Measurements from ENCODE around the gene RTCB.

Gene RTCB

GRCh38 chr22:32411829-32412592 lies at the start of gene RTCB:
TSS of gene RTCB (minus strand) at chr22:32412247. CDS start at chr22:32412156, 91 bp downstream.
- DNase-seq: peak; percentile 96 to 98 (median 97)

- DNase-seq: no peak
Measured at GRCh38 chr22:32457031-32457430, 45.0 kb upstream of the RTCB start.

- DNase-seq: no peak
Measured at GRCh38 chr22:32448980-32449379, 36.9 kb upstream of the RTCB start.

DNA sequence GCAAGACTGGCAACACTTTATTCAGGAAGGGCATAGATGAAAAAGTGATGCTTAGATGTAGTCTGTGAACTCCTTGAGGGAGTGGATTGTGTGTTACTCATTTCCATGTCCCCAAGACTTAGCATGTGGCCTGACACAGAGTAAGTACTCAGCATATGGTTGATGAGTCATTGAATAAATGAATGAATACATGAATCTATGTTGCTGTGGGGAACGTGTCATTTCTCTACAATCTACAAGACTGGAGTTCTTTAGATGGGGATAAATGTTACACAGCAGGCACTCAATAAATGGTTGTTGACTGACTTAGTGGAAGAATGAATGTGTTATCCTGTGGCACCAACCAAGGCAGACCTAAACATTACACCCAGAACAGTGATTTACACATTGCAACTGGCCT lies 34.3 kb upstream of the RTCB start:
- peak; percentile 14 to 39 (median 32) for DNase-seq

DNA sequence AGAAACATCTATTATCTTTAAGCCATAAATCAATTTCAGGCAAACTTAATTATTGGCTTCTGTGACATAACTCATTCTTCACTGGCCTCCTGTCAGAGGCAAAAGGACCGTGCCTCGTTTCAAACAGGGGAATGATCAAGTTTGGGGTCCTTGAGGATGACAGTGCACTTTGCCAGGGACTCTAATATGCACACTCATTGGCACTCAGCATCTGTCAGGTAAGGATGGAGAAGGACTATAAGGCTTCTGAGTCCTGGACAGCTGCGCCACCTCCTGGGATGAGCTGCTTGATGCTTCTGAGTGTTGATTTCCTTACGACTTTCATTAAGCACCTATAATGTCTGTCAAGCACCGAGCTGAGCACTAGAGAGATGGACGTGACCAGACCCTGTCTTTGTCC lies 32.0 kb upstream of the RTCB start:
- no peak for DNase-seq

DNA sequence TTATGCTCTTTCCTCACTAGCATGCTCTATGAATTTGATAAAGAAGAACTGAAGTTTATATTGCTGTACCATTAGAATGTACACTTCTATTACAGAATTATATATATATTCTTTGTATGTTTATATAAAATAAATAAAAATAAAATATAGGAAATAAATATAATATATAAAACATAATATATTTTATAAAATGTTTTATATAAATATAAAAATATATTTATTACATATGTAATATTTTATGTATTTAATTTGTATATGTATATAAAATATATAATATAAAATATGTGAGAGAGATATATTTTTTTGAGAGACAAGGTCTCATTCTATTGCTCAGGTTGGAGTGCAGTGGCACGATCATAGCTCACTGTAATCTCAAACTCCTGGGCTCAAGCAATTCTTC lies 18.3 kb upstream of the RTCB start:
- no peak for DNase-seq

GRCh38 chr22:32426881-32427280 lies 14.8 kb upstream of the RTCB start:
- DNase-seq: no peak

DNA sequence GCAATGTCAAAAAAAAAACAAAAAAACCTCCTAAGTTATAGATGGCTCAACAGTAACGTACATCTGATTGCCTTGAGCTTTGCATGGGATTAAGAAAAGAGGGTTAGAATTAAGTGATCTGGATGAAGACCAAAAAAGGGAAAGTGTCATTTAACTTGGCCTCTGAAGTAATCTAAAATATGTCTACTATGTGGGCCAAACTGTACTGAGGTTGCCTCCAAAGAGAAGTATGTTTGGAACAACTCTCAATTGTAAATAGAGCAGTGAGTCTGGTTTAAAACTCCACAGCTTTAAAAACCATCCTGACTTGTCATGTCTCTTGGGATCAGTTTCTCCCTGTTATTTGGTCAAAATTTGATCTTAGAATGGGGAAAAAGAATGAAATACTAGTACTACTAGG lies 11.6 kb upstream of the RTCB start:
- DNase-seq: no peak

GRCh38 chr22:32422062-32422461 lies 10.0 kb upstream of the RTCB start:
- no peak for DNase-seq

DNA sequence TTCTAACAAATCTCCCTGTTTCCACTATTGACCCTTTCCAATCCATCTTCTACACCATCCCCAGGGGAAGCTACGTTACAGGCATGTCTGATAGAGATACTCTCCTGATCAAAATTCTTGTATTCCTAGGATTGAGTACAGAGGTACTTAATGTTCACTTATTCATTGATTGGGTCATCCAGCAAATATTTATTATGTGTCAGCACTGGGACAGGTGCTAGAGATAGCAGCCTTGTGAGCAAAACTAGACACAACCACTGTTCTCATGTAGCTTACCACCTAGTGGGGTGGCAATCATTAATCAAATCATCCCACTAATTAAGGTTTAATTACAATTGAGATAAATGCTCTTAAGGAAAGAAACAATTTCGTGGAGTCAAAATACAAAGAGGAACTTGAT lies 9.4 kb upstream of the RTCB start:
- no peak for DNase-seq

- DNase-seq: no peak
Measured at GRCh38 chr22:32417906-32418305, 5.9 kb upstream of the RTCB start.

GRCh38 chr22:32416556-32417085 lies 4.6 kb upstream of the RTCB start:
- DNase-seq: peak in 1 of 3 donors; percentile 13

DNA sequence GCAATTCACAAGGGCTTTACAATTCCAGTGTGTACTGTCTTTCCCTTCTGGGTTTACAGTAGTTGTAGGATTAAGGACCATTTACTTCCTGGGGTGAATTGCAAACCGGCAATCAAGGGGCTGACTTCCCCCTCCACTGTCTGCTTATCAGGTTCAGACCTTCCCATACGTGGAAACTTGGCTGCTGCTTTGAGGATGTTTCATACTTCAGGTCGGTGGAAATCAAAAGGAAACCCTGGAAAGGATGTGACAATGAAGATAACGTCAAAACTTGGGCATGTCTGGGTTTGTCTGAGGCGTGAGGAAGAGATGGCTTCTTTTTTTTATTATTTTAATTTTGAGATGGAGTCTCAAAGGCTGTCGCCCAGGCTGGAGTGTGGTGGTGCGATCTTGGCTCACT lies 2.1 kb upstream of the RTCB start:
- no peak for DNase-seq

- DNase-seq: no peak
Measured at GRCh38 chr22:32413719-32414118, 1.7 kb upstream of the RTCB start.

GRCh38 chr22:32411402-32411801 lies 645 bp downstream of the RTCB start:
- DNase-seq: peak; percentile 54 to 73 (median 60)

DNA sequence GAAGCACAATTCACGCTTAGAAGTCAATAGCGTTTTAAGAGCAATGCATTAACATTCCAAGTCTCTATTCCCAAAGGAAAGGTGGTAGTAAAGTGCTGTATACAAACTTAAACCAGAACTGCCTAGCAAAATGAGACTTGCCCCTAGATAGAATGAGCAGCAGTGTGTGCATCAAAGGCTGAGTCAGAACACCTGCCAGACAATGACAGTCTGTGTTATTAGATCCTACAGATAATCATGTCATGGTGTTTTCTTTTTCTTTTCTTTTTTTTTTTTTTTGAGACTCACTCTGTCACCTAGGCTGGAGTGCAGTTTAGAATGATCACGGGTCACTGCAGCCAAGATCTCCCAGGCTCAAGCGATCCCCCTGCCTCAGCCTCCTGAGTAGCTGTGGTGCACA lies 1.6 kb downstream of the RTCB start:
- DNase-seq: peak in 1 of 3 donors; percentile 17

- peak in 1 of 3 donors; percentile 17 for DNase-seq
Measured at GRCh38 chr22:32409977-32410376, 2.1 kb downstream of the RTCB start.

- DNase-seq: no peak
Measured at GRCh38 chr22:32407936-32408335, 4.1 kb downstream of the RTCB start.

DNA sequence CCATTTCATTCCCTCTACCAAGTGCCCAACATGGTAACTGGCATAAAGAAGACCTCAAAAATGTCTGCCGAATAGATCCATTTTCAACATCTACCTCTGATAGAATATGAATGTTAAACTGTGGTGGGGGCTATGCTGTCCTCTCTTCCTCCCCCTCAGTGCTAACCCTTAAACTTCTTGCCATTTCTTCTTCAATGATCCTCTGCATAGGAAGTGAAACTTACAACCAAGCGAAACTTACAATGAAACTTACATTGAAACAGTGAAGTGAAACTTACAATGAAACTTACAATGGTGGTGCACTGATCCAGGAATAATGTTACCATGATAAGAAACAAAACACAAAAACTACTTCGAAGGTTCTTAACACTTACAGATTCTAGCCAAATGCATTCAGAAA lies 4.7 kb downstream of the RTCB start:
- DNase-seq: peak; percentile 60 to 90 (median 83)

DNA sequence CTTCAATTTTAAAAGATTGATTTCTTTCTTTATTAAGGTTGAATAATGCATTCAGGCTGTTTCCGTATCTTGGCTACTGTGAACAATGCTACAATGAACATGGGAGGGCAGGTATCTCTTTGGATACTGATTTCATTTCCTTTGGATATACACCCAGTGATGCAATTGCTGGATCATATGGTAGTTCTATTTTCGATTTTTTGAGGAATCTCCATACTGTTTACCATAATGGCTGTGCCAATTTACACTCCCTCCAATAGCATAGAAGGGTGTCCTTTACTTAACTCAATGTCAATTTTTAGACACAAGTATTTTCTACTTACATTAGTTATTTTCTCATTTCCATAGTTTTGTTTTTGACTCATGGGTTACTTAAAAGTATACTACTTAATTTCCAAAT lies 8.0 kb downstream of the RTCB start:
- no peak for DNase-seq

- DNase-seq: no peak
Measured at GRCh38 chr22:32401486-32401885, 10.6 kb downstream of the RTCB start.

- DNase-seq: no peak
Measured at GRCh38 chr22:32396746-32397145, 15.3 kb downstream of the RTCB start.

DNA sequence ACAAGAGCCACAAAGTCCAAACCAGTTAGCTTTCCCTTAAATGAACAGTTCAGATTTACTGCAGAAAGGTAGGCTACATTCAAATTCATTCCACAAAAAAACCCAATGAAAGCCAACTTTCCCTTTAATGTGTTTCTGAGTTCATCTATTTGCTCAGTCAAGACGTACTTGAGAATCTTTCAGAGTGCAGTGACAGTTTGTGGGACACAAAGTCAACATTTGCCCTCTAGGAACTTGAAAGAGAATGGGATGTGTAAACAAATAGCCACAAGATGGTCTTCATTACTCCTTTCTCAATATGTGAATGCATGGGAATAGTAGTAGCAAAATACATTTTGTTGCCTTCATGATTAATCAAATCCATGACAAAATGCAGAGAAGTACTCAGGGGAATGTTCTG lies 15.8 kb downstream of the RTCB start:
- no peak for DNase-seq

GRCh38 chr22:32395107-32395506 lies 16.9 kb downstream of the RTCB start:
- no peak for DNase-seq

DNA sequence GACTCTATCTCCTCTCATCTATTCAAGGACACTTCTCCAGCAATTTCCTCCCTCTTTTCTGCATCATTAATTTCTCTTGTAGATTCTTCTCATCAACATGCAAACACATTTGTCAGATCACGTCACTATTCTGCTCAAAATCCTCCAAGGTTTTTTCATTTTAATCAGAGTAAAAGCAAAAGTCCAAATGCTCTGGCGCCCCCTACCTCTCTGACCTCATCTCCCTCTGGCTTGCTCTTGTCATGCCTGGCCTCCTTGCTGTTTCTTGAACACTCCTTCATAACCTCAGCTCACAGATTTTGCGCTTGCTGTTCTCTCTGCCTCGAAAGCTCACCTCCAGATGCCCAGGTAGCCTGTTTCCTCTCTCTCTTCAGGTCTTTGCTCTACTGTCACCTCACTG lies 22.4 kb downstream of the RTCB start:
- peak; percentile 27 to 44 (median 31) for DNase-seq
